ENCODE results near the gene GNAO1.

GRCh38 chr16:56325956-56326355 lies 134.7 kb downstream of the GNAO1 start:
- TF ChIP-seq HDGF (IDR thresholded peaks at IDR 0.05; ENCODE audit: borderline replicate concordance) (no peak), PKNOX1 (IDR thresholded peaks at IDR 0.05) (no peak), SUZ12 (IDR thresholded peaks at IDR 0.05) (no peak), FOXM1 (IDR thresholded peaks at IDR 0.05; ENCODE audit: borderline replicate concordance) (no peak), SP1 (IDR thresholded peaks at IDR 0.05) (no peak), ZNF384 (IDR thresholded peaks at IDR 0.05) (no peak), TARDBP (IDR thresholded peaks at IDR 0.05) (no peak), CTBP1 (IDR thresholded peaks at IDR 0.05; ENCODE audit: borderline replicate concordance) (no peak), BHLHE40 (IDR thresholded peaks at IDR 0.05; ENCODE audit: borderline replicate concordance) (no peak)
